Rectal smooth muscle tissue (tissue), 1 donor: ENCODE measurements around the gene SLC8A1.

ENCODE experiments used
- H3K27ac ChIP-seq: one replicate; pipeline ENCODE4 v1.7.0; 2013; ENCODE audit warnings: low read depth, low read length, inconsistent platforms
- H3K27me3 ChIP-seq: one replicate; pipeline ENCODE4 v1.7.0; 2013; ENCODE audit warnings: low read length; ENCODE audit not compliant: control insufficient read depth, insufficient read depth
- H3K36me3 ChIP-seq: one replicate; pipeline ENCODE4 v1.7.0; 2013; ENCODE audit warnings: low read length; ENCODE audit not compliant: control insufficient read depth, insufficient read depth
- H3K4me1 ChIP-seq: one replicate; pipeline ENCODE4 v1.7.0; 2013; ENCODE audit warnings: low read length; ENCODE audit not compliant: control insufficient read depth, insufficient read depth
- H3K4me3 ChIP-seq: one replicate; pipeline ENCODE4 v1.7.0; 2013; ENCODE audit warnings: low read length
- H3K9ac ChIP-seq: one replicate; pipeline ENCODE4 v1.7.0; 2013; ENCODE audit warnings: low read length

The SLC8A1 gene

GRCh38 chr2:40369267-40370006 lies 82.5 kb downstream of the SLC8A1 start:
- Histone ChIP-seq H3K27ac (no peak overlapping the region), H3K27me3 (no peaks in the 10 kb centered on the region), H3K4me1 (peaks cover 40% of the 10 kb centered on the region), H3K36me3 (no peaks in the 10 kb centered on the region), H3K9ac (no peak overlapping the region), H3K4me3 (no peak overlapping the region)

- Histone ChIP-seq H3K4me1 (peaks cover 29% of the 10 kb centered on the region), H3K9ac (no peak overlapping the region), H3K27ac (no peak overlapping the region), H3K27me3 (no peaks in the 10 kb centered on the region), H3K36me3 (no peaks in the 10 kb centered on the region), H3K4me3 (no peak overlapping the region)
Measured at GRCh38 chr2:40367652-40368051, 84.2 kb downstream of the SLC8A1 start.

- Histone ChIP-seq H3K27ac (no peak overlapping the region), H3K4me3 (no peak overlapping the region), H3K36me3 (no peaks in the 10 kb centered on the region), H3K9ac (no peak overlapping the region), H3K27me3 (no peaks in the 10 kb centered on the region), H3K4me1 (peaks cover 23% of the 10 kb centered on the region)
Measured at GRCh38 chr2:40367032-40367431, 84.9 kb downstream of the SLC8A1 start.

- Histone ChIP-seq H3K4me3 (peak overlapping the region; percentile 34), H3K27ac (peak overlapping the region; percentile 59), H3K9ac (no peak overlapping the region), H3K27me3 (no peaks in the 10 kb centered on the region), H3K36me3 (no peaks in the 10 kb centered on the region), H3K4me1 (peaks cover 9% of the 10 kb centered on the region)
Measured at GRCh38 chr2:40364151-40364874, 87.6 kb downstream of the SLC8A1 start.

GRCh38 chr2:40363631-40364030 lies 88.3 kb downstream of the SLC8A1 start:
- Histone ChIP-seq H3K27ac (peak overlapping the region; percentile 59), H3K4me3 (peak overlapping the region; percentile 25), H3K9ac (no peak overlapping the region), H3K4me1 (peaks cover 7% of the 10 kb centered on the region), H3K36me3 (no peaks in the 10 kb centered on the region), H3K27me3 (no peaks in the 10 kb centered on the region)

- H3K27me3 ChIP-seq: no peaks in the 10 kb centered on the region
- H3K9ac ChIP-seq: no peak overlapping the region
- peak overlapping the region; percentile 25 for H3K4me3 ChIP-seq
- H3K27ac ChIP-seq: peak overlapping the region; percentile 59
- H3K36me3 ChIP-seq: no peaks in the 10 kb centered on the region
- H3K4me1 ChIP-seq: peaks cover 7% of the 10 kb centered on the region
Measured at GRCh38 chr2:40363231-40363630, 88.7 kb downstream of the SLC8A1 start.

- peaks cover 13% of the 10 kb centered on the region for H3K4me1 ChIP-seq
- no peak overlapping the region for H3K4me3 ChIP-seq
- H3K9ac ChIP-seq: no peak overlapping the region
- peak overlapping the region; percentile 35 for H3K27ac ChIP-seq
- H3K36me3 ChIP-seq: no peaks in the 10 kb centered on the region
- no peaks in the 10 kb centered on the region for H3K27me3 ChIP-seq
Measured at GRCh38 chr2:40361478-40361877, 90.4 kb downstream of the SLC8A1 start.

- Histone ChIP-seq H3K4me1 (peaks cover 13% of the 10 kb centered on the region), H3K4me3 (no peak overlapping the region)
Measured at GRCh38 chr2:40360652-40361051, 91.2 kb downstream of the SLC8A1 start.

GRCh38 chr2:40359811-40360210 lies 92.1 kb downstream of the SLC8A1 start:
- Histone ChIP-seq H3K9ac (no peak overlapping the region), H3K4me1 (peaks cover 13% of the 10 kb centered on the region), H3K36me3 (no peaks in the 10 kb centered on the region), H3K27me3 (no peaks in the 10 kb centered on the region), H3K27ac (no peak overlapping the region), H3K4me3 (no peak overlapping the region)

More at GRCh38 chr2:40360652-40361051, 91.2 kb downstream of the SLC8A1 start:
- peak overlapping the region; percentile 35 for H3K27ac ChIP-seq
- H3K9ac ChIP-seq: no peak overlapping the region
- H3K27me3 ChIP-seq: no peaks in the 10 kb centered on the region
- no peaks in the 10 kb centered on the region for H3K36me3 ChIP-seq

- Histone ChIP-seq H3K9ac (no peak overlapping the region), H3K4me1 (peaks cover 19% of the 10 kb centered on the region), H3K27ac (no peak overlapping the region), H3K27me3 (no peaks in the 10 kb centered on the region), H3K4me3 (no peak overlapping the region), H3K36me3 (no peaks in the 10 kb centered on the region)
Measured at GRCh38 chr2:40358783-40359182, 93.1 kb downstream of the SLC8A1 start.

- Histone ChIP-seq H3K9ac (no peak overlapping the region), H3K4me1 (peaks cover 24% of the 10 kb centered on the region)
Measured at GRCh38 chr2:40357667-40358066, 94.2 kb downstream of the SLC8A1 start.

GRCh38 chr2:40355451-40355850 lies 96.4 kb downstream of the SLC8A1 start:
- H3K27ac ChIP-seq: no peak overlapping the region
- H3K36me3 ChIP-seq: no peaks in the 10 kb centered on the region
- peaks cover 22% of the 10 kb centered on the region for H3K4me1 ChIP-seq
- H3K4me3 ChIP-seq: no peak overlapping the region
- H3K9ac ChIP-seq: no peak overlapping the region
- no peaks in the 10 kb centered on the region for H3K27me3 ChIP-seq

More at GRCh38 chr2:40357667-40358066, 94.2 kb downstream of the SLC8A1 start:
- Histone ChIP-seq H3K36me3 (no peaks in the 10 kb centered on the region), H3K27me3 (no peaks in the 10 kb centered on the region), H3K4me3 (no peak overlapping the region), H3K27ac (no peak overlapping the region)
